ENCODE data around the gene FGFR2.

- TF ChIP-seq ZNF224 (CRISPR knock-in tag; IDR thresholded peaks at IDR 0.05) (no peak), LARP7 (IDR thresholded peaks at IDR 0.05) (no peak), RBM15 (IDR thresholded peaks at IDR 0.05; ENCODE audit: insufficient read depth, low read length) (no peak), USF1 (CRISPR knock-in tag; IDR thresholded peaks at IDR 0.05) (no peak), MED1 (CRISPR knock-in tag; IDR thresholded peaks at IDR 0.05; ENCODE audit: borderline replicate concordance) (no peak)
Observed at GRCh38 chr10:121631365-121632029, 33.3 kb upstream of the FGFR2 start.
